GM19328 (cell line): Measurements from ENCODE around the gene REN.

ENCODE experiments used
- ATAC-seq: cut with Tn5 transposase; IDR thresholded peaks from one replicate; pipeline ENCODE4 v1.9.1; 2021; ENCODE audit warnings: mild to moderate bottlenecking, moderate library complexity; ENCODE audit not compliant: unreplicated experiment

REN gene

GRCh38 chr1:204166219-204166618 is at the start of gene REN:
Gene REN (minus strand): TSS chr1:204166337. CDS start chr1:204166293, 44 bp downstream.
- no peak for ATAC-seq

GRCh38 chr1:204213668-204214662 is 47.8 kb upstream of the REN start, which contains the start of gene GOLT1A:
Gene GOLT1A (minus strand): TSS chr1:204213988. CDS start chr1:204213906, 82 bp downstream.
- no peak for ATAC-seq

- no peak for ATAC-seq
Observed at GRCh38 chr1:204212715-204213114, 46.6 kb upstream of the REN start.

GRCh38 chr1:204211046-204211445 is 44.9 kb upstream of the REN start:
- ATAC-seq: no peak

GRCh38 chr1:204207136-204207616 is 41.0 kb upstream of the REN start:
- ATAC-seq: no peak

GRCh38 chr1:204206121-204206520 is 40.0 kb upstream of the REN start:
- ATAC-seq: no peak

- no peak for ATAC-seq
Observed at GRCh38 chr1:204205486-204205885, 39.3 kb upstream of the REN start.

- no peak for ATAC-seq
Observed at GRCh38 chr1:204204944-204205343, 38.8 kb upstream of the REN start.

- no peak for ATAC-seq
Observed at GRCh38 chr1:204203206-204203767, 37.1 kb upstream of the REN start.

- ATAC-seq: no peak
Observed at GRCh38 chr1:204202481-204202880, 36.3 kb upstream of the REN start.

GRCh38 chr1:204201348-204202040 is 35.4 kb upstream of the REN start:
- no peak for ATAC-seq

GRCh38 chr1:204199579-204199978 is 33.4 kb upstream of the REN start:
- no peak for ATAC-seq

GRCh38 chr1:204198348-204199340 is 32.5 kb upstream of the REN start:
- ATAC-seq: no peak

- ATAC-seq: no peak
Observed at GRCh38 chr1:204197068-204197467, 30.9 kb upstream of the REN start.

- no peak for ATAC-seq
Observed at GRCh38 chr1:204196068-204196795, 30.1 kb upstream of the REN start, which contains the start of gene KISS1. Gene KISS1 (minus strand): TSS chr1:204196491. CDS start chr1:204192876, 3,615 bp downstream.

GRCh38 chr1:204194771-204195170 is 28.6 kb upstream of the REN start:
- no peak for ATAC-seq

- ATAC-seq: no peak
Observed at GRCh38 chr1:204194080-204194479, 27.9 kb upstream of the REN start.

GRCh38 chr1:204192589-204193352 is 26.6 kb upstream of the REN start:
- no peak for ATAC-seq

GRCh38 chr1:204192046-204192445 is 25.9 kb upstream of the REN start:
- no peak for ATAC-seq
